Measurements from ENCODE around the gene PXK. TPM values are rescaled to one million over a fixed set of nuclear protein-coding genes. Genes with fewer than 3 reads are reported as not detected.
A peak's percentile ranks its signal among the peaks of the same experiment; 100 is the strongest.

PXK gene
- total and polyA plus RNA-seq, 7 experiments from 2014 or later: 17.3 to 38.9 (median 23.1) TPM

DNA sequence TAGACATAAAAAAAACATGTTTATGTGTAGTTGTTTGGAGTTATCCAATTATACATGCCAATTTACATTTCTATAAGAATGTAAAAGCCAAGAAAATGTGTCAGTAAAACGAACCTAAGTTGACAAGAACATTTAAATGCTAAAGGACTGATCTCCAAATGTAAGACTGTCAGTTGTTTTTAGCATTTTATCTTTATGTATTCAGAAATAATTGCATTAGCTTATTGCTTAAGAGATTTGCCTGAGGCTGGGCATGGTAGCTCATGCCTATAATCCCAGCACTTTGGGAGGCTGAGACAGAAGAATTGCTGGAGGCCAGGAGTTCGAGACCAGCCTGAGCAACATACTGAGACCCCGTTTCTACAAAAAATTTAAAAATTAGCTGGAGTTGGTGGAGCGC, 26.9 kb downstream of the PXK start:
- peaks cover 0 to 12% (median 10%) of the 10 kb centered on the region in 5 donors for H3K36me3 Mint-ChIP-seq
- peaks cover 11 to 49% (median 18%) of the 10 kb centered on the region in 7 donors for H3K4me1 Mint-ChIP-seq
- no peak overlapping the region for H3K4me3 Mint-ChIP-seq
- ATAC-seq (no peak), DNase-seq (no peak)
- intact Hi-C loops (cut with micrococcal nuclease): no loop called here
- H3K4me1 ChIP-seq (ENCODE audit: control insufficient read depth in 2 of 2, insufficient read depth in 2 of 2, low read length in 2 of 2): no peaks in the 10 kb centered on the region
- no peaks in the 10 kb centered on the region for H3K9me3 ChIP-seq (ENCODE audit: control insufficient read depth in 2 of 3, low read length in 3 of 3)
- no peaks in the 10 kb centered on the region for H3K27me3 ChIP-seq (ENCODE audit: control insufficient read depth in 2 of 2, insufficient read depth in 2 of 2, low read length in 2 of 2)
- H3K4me3 ChIP-seq (ENCODE audit: low read length): no peak overlapping the region
- H3K27me3 Mint-ChIP-seq: no peaks in the 10 kb centered on the region
- ChIA-PET POLR2A (interaction anchor here (1.2 kb wide), 1 partner anchor 26 kb away, joined by 3 read pairs; no protein-coding TSS in a partner anchor), CTCF (no interaction called here)
- no peak overlapping the region for H3K27ac ChIP-seq (ENCODE audit: low read depth, low read length)
- H3K9me3 Mint-ChIP-seq: peaks cover 0 to 2% (median 0%) of the 10 kb centered on the region in 11 donors
- no peak overlapping the region for H3K27ac Mint-ChIP-seq
- no peaks in the 10 kb centered on the region for H3K36me3 ChIP-seq (ENCODE audit: control insufficient read depth in 2 of 3, insufficient read depth in 3 of 3, low read length in 3 of 3)

DNA sequence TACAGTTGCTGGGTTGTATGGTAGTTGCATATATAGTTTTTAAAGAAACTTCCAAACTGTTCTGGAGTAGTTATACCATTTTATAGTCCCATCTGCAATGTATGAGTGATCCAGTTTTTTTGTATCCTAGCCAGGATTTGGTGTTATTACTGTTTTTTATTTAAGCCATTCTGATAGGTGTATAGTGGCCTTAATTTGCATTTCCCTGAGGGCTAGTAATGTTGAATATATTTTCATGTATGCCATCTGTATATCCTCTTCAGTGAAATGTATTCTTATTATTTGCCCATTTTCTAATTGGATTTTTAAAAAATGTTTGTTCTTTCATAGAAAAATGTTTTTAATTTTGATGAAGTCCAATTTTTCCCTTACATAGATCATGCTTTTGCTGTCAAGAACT, 29.2 kb downstream of the PXK start:
- Histone ChIP-seq H3K36me3 (ENCODE audit: control insufficient read depth in 2 of 3, insufficient read depth in 3 of 3, low read length in 3 of 3) (no peaks in the 10 kb centered on the region), H3K9me3 (ENCODE audit: control insufficient read depth in 2 of 3, low read length in 3 of 3) (no peaks in the 10 kb centered on the region), H3K4me3 (ENCODE audit: low read length) (no peak overlapping the region), H3K27ac (ENCODE audit: low read depth, low read length) (no peak overlapping the region), H3K27me3 (ENCODE audit: control insufficient read depth in 2 of 2, insufficient read depth in 2 of 2, low read length in 2 of 2) (no peaks in the 10 kb centered on the region), H3K4me1 (ENCODE audit: control insufficient read depth in 2 of 2, insufficient read depth in 2 of 2, low read length in 2 of 2) (no peaks in the 10 kb centered on the region)
- no peak overlapping the region for H3K4me3 Mint-ChIP-seq
- CTCF ChIA-PET: no interaction called here
- peaks cover 0 to 27% (median 20%) of the 10 kb centered on the region in 5 donors for H3K36me3 Mint-ChIP-seq
- H3K9me3 Mint-ChIP-seq: peaks cover 0 to 2% (median 0%) of the 10 kb centered on the region in 11 donors
- H3K27me3 Mint-ChIP-seq: no peaks in the 10 kb centered on the region
- POLR2A ChIA-PET: no interaction called here
- H3K4me1 Mint-ChIP-seq: peaks cover 28 to 51% (median 34%) of the 10 kb centered on the region in 7 donors
- no peak overlapping the region for H3K27ac Mint-ChIP-seq
- DNase-seq (no peak), ATAC-seq (no peak)
- intact Hi-C loops (cut with micrococcal nuclease): no loop called here

DNA sequence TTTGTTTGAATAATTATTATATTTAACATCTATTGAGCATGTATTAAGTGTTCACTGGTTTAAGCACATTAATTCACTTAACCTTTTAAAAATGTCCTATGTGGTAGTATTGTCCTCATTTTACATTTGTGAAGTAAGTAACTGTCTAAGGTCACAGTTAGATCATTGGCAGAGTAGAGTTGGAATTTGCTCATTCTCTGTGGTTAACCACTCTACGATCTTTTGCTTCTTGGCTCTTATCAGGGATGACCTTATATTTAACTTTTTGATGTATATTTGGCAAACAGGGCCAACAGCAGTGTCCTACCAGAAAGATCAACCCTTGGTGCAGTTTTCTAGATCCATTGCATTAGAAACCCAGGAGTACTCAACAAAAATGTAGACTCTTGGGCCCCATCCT, 34.0 kb downstream of the PXK start:
- no peaks in the 10 kb centered on the region for H3K9me3 Mint-ChIP-seq
- no peak for ATAC-seq

DNA sequence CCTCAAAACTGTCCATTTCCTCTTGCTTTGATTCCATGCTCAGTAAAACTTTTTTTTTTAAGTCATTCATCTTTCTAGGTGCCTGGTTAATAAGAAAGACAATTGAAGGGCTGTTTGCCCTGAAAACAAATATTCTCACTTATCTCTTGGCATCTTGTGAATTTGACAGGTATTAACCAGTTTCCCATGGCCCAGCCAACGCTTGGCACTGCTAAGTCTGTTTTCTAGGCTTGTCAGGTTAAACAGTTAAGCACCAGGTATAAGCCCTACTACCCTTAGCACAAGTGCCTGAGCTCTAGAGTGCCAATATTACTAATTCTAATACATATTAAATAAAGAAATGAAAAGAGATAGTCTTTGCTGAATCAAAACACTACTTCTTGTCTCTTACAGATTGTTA, 36.3 kb downstream of the PXK start:
- Histone ChIP-seq H3K36me3 (ENCODE audit: control insufficient read depth in 2 of 3, insufficient read depth in 3 of 3, low read length in 3 of 3) (no peaks in the 10 kb centered on the region), H3K9me3 (ENCODE audit: control insufficient read depth in 2 of 3, low read length in 3 of 3) (no peaks in the 10 kb centered on the region), H3K4me1 (ENCODE audit: control insufficient read depth in 2 of 2, insufficient read depth in 2 of 2, low read length in 2 of 2) (no peaks in the 10 kb centered on the region), H3K4me3 (ENCODE audit: low read length) (no peak overlapping the region), H3K27me3 (ENCODE audit: control insufficient read depth in 2 of 2, insufficient read depth in 2 of 2, low read length in 2 of 2) (no peaks in the 10 kb centered on the region), H3K27ac (ENCODE audit: low read depth, low read length) (no peak overlapping the region)
- CTCF ChIA-PET: no interaction called here
- POLR2A ChIA-PET: no interaction called here
- Mint-ChIP-seq H3K4me3 (no peak overlapping the region), H3K4me1 (peaks cover 15 to 27% (median 23%) of the 10 kb centered on the region in 7 donors), H3K36me3 (peaks cover 0 to 35% (median 19%) of the 10 kb centered on the region in 5 donors), H3K9me3 (no peaks in the 10 kb centered on the region), H3K27ac (no peak overlapping the region), H3K27me3 (no peaks in the 10 kb centered on the region)
- no peak for ATAC-seq
- DNase-seq: no peak
- intact Hi-C loops (cut with micrococcal nuclease): no loop called here

More for the DNA sequence above, 34.0 kb downstream of the PXK start:
- POLR2A ChIA-PET: no interaction called here
- H3K27me3 ChIP-seq (ENCODE audit: control insufficient read depth in 2 of 2, insufficient read depth in 2 of 2, low read length in 2 of 2): no peaks in the 10 kb centered on the region
- DNase-seq: no peak
- no peak overlapping the region for H3K4me3 ChIP-seq (ENCODE audit: low read length)
- no peaks in the 10 kb centered on the region for H3K4me1 ChIP-seq (ENCODE audit: control insufficient read depth in 2 of 2, insufficient read depth in 2 of 2, low read length in 2 of 2)
- Mint-ChIP-seq H3K4me3 (no peak overlapping the region), H3K36me3 (peaks cover 0 to 31% (median 21%) of the 10 kb centered on the region in 5 donors), H3K4me1 (peaks cover 21 to 35% (median 31%) of the 10 kb centered on the region in 7 donors), H3K27ac (peak overlapping the region in 1 of 9 donors; percentile 13), H3K27me3 (no peaks in the 10 kb centered on the region)
- CTCF ChIA-PET: interaction anchor here (1.0 kb wide), 1 partner anchor 46 kb away, joined by 3 read pairs; no protein-coding TSS in a partner anchor
- H3K36me3 ChIP-seq (ENCODE audit: control insufficient read depth in 2 of 3, insufficient read depth in 3 of 3, low read length in 3 of 3): no peaks in the 10 kb centered on the region
- no peak overlapping the region for H3K27ac ChIP-seq (ENCODE audit: low read depth, low read length)
- H3K9me3 ChIP-seq (ENCODE audit: control insufficient read depth in 2 of 3, low read length in 3 of 3): no peaks in the 10 kb centered on the region
- intact Hi-C loops (cut with micrococcal nuclease): no loop called here

DNA sequence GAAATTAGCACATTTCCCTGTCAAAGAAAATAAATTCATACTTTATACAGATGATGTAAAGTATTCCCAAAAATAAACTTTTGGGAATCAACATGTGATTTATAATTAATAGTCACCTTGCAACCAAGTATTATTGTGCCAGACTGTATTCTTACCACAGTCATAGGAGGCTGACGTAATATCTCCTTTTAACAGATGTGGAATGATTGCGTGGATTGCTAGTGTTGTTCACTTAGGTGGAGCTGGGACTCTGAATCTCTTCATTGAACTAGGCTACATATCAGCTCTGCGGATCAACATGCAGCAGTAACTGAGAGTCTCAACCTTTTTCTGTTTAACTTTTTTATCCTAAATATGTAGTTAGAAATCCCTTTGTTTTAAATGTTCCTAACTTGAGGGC, 37.2 kb downstream of the PXK start:
- no peaks in the 10 kb centered on the region for H3K4me1 ChIP-seq (ENCODE audit: control insufficient read depth in 2 of 2, insufficient read depth in 2 of 2, low read length in 2 of 2)
- Mint-ChIP-seq H3K4me3 (no peak overlapping the region), H3K27me3 (no peaks in the 10 kb centered on the region), H3K4me1 (peaks cover 9 to 27% (median 18%) of the 10 kb centered on the region in 7 donors), H3K27ac (no peak overlapping the region), H3K9me3 (no peaks in the 10 kb centered on the region), H3K36me3 (peaks cover 0 to 33% (median 17%) of the 10 kb centered on the region in 5 donors)
- ChIA-PET POLR2A (no interaction called here), CTCF (no interaction called here)
- DNase-seq: no peak
- no peaks in the 10 kb centered on the region for H3K27me3 ChIP-seq (ENCODE audit: control insufficient read depth in 2 of 2, insufficient read depth in 2 of 2, low read length in 2 of 2)
- H3K9me3 ChIP-seq (ENCODE audit: control insufficient read depth in 2 of 3, low read length in 3 of 3): no peaks in the 10 kb centered on the region
- no peak overlapping the region for H3K4me3 ChIP-seq (ENCODE audit: low read length)
- H3K36me3 ChIP-seq (ENCODE audit: control insufficient read depth in 2 of 3, insufficient read depth in 3 of 3, low read length in 3 of 3): no peaks in the 10 kb centered on the region
- ATAC-seq: no peak
- H3K27ac ChIP-seq (ENCODE audit: low read depth, low read length): no peak overlapping the region
- intact Hi-C loops (cut with micrococcal nuclease): no loop called here

DNA sequence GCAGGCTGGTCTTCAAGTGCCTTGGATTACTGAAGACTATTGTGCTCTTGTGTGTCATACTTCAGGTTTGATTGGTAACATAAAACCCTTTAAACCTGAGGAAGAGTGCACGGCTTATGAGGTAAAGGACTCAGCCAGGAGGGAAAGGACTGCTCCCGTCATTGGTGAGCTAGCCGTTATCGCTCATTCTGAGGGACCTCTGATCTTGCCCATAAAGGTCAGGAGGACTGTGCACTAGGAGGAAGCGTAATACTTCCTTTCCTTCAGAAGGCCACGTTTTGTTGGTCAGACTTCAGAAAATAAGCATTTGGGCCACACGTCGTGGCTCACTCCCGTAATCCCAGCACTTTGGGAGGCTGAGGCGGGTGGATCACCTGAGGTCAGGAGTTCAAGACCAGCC, 37.7 kb downstream of the PXK start:
- H3K27ac Mint-ChIP-seq: no peak overlapping the region
- Histone ChIP-seq H3K4me1 (ENCODE audit: control insufficient read depth in 2 of 2, insufficient read depth in 2 of 2, low read length in 2 of 2) (no peaks in the 10 kb centered on the region), H3K4me3 (ENCODE audit: low read length) (no peak overlapping the region), H3K9me3 (ENCODE audit: control insufficient read depth in 2 of 3, low read length in 3 of 3) (no peaks in the 10 kb centered on the region), H3K36me3 (ENCODE audit: control insufficient read depth in 2 of 3, insufficient read depth in 3 of 3, low read length in 3 of 3) (no peaks in the 10 kb centered on the region), H3K27me3 (ENCODE audit: control insufficient read depth in 2 of 2, insufficient read depth in 2 of 2, low read length in 2 of 2) (no peaks in the 10 kb centered on the region), H3K27ac (ENCODE audit: low read depth, low read length) (no peak overlapping the region)
- H3K9me3 Mint-ChIP-seq: no peaks in the 10 kb centered on the region
- ChIA-PET CTCF (no interaction called here), POLR2A (no interaction called here)
- ATAC-seq (no peak), DNase-seq (no peak)
- intact Hi-C loops (cut with micrococcal nuclease): no loop called here
- H3K4me3 Mint-ChIP-seq: no peak overlapping the region
- H3K27me3 Mint-ChIP-seq: no peaks in the 10 kb centered on the region
- peaks cover 0 to 29% (median 17%) of the 10 kb centered on the region in 5 donors for H3K36me3 Mint-ChIP-seq
- H3K4me1 Mint-ChIP-seq: peaks cover 3 to 22% (median 12%) of the 10 kb centered on the region in 7 donors

DNA sequence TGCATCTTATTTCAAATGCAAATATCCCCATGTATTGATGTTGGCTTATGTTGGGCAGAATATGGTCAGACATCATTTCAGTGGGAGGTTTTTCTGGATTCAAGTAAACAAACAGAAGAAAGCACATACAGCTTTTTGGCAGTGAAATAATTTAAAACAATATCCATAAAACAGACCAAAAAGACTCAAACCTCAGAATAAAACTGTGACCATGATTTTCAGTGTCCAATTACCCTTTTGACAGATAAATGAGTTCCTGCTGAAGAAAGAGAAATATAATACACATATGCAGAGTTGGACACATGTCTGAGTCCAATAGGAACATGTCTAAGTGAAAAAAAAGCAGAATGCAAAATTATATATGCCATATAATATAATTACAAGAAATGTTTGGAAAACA, 39.1 kb downstream of the PXK start:
- H3K27me3 ChIP-seq (ENCODE audit: control insufficient read depth in 2 of 2, insufficient read depth in 2 of 2, low read length in 2 of 2): no peaks in the 10 kb centered on the region
- peaks cover 0 to 10% (median 2%) of the 10 kb centered on the region in 7 donors for H3K4me1 Mint-ChIP-seq
- H3K9me3 Mint-ChIP-seq: no peaks in the 10 kb centered on the region

More for the DNA sequence above, 39.1 kb downstream of the PXK start:
- intact Hi-C loops (cut with micrococcal nuclease): no loop called here
- Histone ChIP-seq H3K9me3 (ENCODE audit: control insufficient read depth in 2 of 3, low read length in 3 of 3) (no peaks in the 10 kb centered on the region), H3K4me1 (ENCODE audit: control insufficient read depth in 2 of 2, insufficient read depth in 2 of 2, low read length in 2 of 2) (no peaks in the 10 kb centered on the region), H3K27ac (ENCODE audit: low read depth, low read length) (no peak overlapping the region), H3K4me3 (ENCODE audit: low read length) (no peak overlapping the region), H3K36me3 (ENCODE audit: control insufficient read depth in 2 of 3, insufficient read depth in 3 of 3, low read length in 3 of 3) (no peaks in the 10 kb centered on the region)
- H3K27ac Mint-ChIP-seq: no peak overlapping the region
- no peak for ATAC-seq
- POLR2A ChIA-PET: no interaction called here
- H3K4me3 Mint-ChIP-seq: no peak overlapping the region
- no peak for DNase-seq
- H3K36me3 Mint-ChIP-seq: peaks cover 0 to 18% (median 10%) of the 10 kb centered on the region in 5 donors
- no peaks in the 10 kb centered on the region for H3K27me3 Mint-ChIP-seq
- CTCF ChIA-PET: no interaction called here

Measured in naive thymus-derived CD4-positive, alpha-beta T cell (primary cell).